Hepatocyte (in vitro differentiated cells): ENCODE measurements around the gene SHMT2.

ENCODE experiments used
- CTCF ChIP-seq: fragments of 200-600 bp; sonication (generic); IDR thresholded peaks from 2 replicates; pipeline ENCODE4 v1.5.1; 2016; ENCODE audit warnings: antibody characterized with exemption, mild to moderate bottlenecking; ENCODE audit not compliant: poor library complexity
- EZH2 ChIP-seq: fragments of 200-600 bp; sonication (generic); IDR thresholded peaks from 2 replicates; pipeline ENCODE4 v1.6.1; 2016; ENCODE audit warnings: antibody characterized with exemption, mild to moderate bottlenecking, borderline replicate concordance
- EZH2phosphoT487 ChIP-seq: fragments of 200-600 bp; sonication (generic); IDR thresholded peaks from one replicate; pipeline ENCODE4 v1.6.1; 2018; ENCODE audit warnings: antibody characterized with exemption, mild to moderate bottlenecking, low read depth, moderate library complexity; ENCODE audit not compliant: unreplicated experiment, severe bottlenecking

GRCh38 chr12:57210461-57210860, 19.1 kb upstream of the SHMT2 start:
- TF ChIP-seq EZH2phosphoT487 (no peak), CTCF (no peak), EZH2 (no peak)
